Subcutaneous abdominal adipose tissue (tissue), 5 donors: ENCODE measurements around the gene CLASRP.
A peak's percentile ranks its signal among the peaks of the same experiment; 100 is the strongest.
"Not testable (repeated sequence)": the region's sequence is repeated elsewhere in the genome, so short reads cannot be mapped to it uniquely, and the experiment has no call there.

Experiments
- H3K27ac ChIP-seq: one replicate; pipeline ENCODE4 v1.7.0; 2013; ENCODE audit warnings: low read depth, mild to moderate bottlenecking, inconsistent platforms, low read length, moderate library complexity
- H3K27me3 ChIP-seq, 5 donors: one replicate each; pipeline ENCODE4 v1.7.0; 2013; ENCODE audit warnings: low read length in 5 of 5, inconsistent platforms in 1 of 5; ENCODE audit not compliant: control insufficient read depth in 5 of 5, insufficient read depth in 4 of 5
- H3K36me3 ChIP-seq, 5 donors: one replicate each; pipeline ENCODE4 v1.7.0; 2013; ENCODE audit warnings: low read length in 5 of 5; ENCODE audit not compliant: control insufficient read depth in 5 of 5, insufficient read depth in 5 of 5
- H3K4me1 ChIP-seq, 5 donors: one replicate each; pipeline ENCODE4 v1.7.0; 2013; ENCODE audit warnings: low read length in 5 of 5, mild to moderate bottlenecking in 3 of 5, moderate library complexity in 1 of 5; ENCODE audit not compliant: control insufficient read depth in 5 of 5, insufficient read depth in 5 of 5
- H3K4me3 ChIP-seq, 5 donors: one replicate each; pipeline ENCODE4 v1.7.0; 2013; ENCODE audit warnings: low read length in 5 of 5, low read depth in 1 of 5
- H3K9ac ChIP-seq, 5 donors: one replicate each; pipeline ENCODE4 v1.7.0; 2013; ENCODE audit warnings: low read length in 5 of 5, mild to moderate bottlenecking in 4 of 5, moderate library complexity in 3 of 5
- H3K9me3 ChIP-seq, 5 donors: one replicate each; pipeline ENCODE4 v1.7.0; 2013; ENCODE audit warnings: low read length in 5 of 5; ENCODE audit not compliant: control insufficient read depth in 5 of 5
- donor health status: healthy.
- donor health status: healthy.
- donor health status: healthy.
- donor health status: healthy.
- donor health status: healthy.

CLASRP gene

DNA sequence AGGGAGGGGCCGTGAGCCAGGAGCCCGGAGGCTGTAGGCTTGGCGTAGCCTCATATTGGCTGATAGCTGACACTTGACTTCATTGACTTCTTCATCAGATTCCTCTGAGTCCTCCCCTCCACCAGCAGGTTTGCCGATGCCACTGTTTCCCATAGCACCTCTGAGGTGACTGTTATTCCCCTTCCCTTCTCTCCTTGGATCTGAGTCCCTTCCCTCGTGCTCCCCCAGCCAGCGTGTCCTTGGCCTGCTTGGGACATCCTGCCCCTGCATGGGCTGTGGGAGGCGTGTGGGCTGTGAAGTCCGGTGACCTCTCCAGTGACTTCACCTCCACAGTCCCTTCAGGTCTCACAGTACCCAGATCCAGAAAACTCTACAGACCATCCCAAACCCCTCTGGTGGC is 63.0 kb downstream of the CLASRP start:
- H3K4me1 ChIP-seq = peaks cover 0 to 51% (median 28%) of the 10 kb centered on the region in 5 donors
- peak overlapping the region in 1 of 5 donors; percentile 26 for H3K9ac ChIP-seq
- H3K27me3 ChIP-seq = no peaks in the 10 kb centered on the region
- peaks cover 0 to 2% (median 0%) of the 10 kb centered on the region in 5 donors for H3K36me3 ChIP-seq
- no peak overlapping the region for H3K27ac ChIP-seq
- H3K9me3 ChIP-seq = no peaks in the 10 kb centered on the region
- H3K4me3 ChIP-seq = no peak overlapping the region

DNA sequence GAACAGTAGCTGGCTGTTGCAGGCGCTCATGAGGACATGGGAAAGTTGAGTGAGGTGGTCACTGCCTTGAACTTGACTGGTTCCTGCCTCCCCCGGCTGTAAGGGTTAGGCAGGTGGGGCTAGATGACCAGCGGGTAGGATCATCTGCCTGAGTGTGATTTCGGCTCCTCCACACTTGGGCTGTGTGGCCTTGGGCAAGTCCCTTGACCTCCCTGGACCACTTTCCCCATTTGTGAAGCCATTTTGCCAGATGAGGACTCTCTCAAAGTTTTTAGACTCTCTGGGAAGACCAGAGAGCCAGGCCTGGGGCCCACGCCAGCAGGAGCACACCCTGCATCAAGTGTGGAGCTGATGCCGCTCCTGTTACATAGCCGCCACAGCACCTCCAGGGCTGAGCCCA is 63.6 kb downstream of the CLASRP start:
- Histone ChIP-seq H3K27me3 (no peaks in the 10 kb centered on the region), H3K36me3 (peaks cover 0 to 2% (median 0%) of the 10 kb centered on the region in 5 donors), H3K9ac (no peak overlapping the region), H3K9me3 (no peaks in the 10 kb centered on the region), H3K27ac (no peak overlapping the region), H3K4me1 (peaks cover 0 to 45% (median 28%) of the 10 kb centered on the region in 5 donors), H3K4me3 (no peak overlapping the region)

- Histone ChIP-seq H3K9ac (no peak overlapping the region), H3K27me3 (no peaks in the 10 kb centered on the region), H3K36me3 (peaks cover 0 to 2% (median 0%) of the 10 kb centered on the region in 5 donors), H3K9me3 (no peaks in the 10 kb centered on the region), H3K27ac (no peak overlapping the region), H3K4me1 (peaks cover 0 to 38% (median 21%) of the 10 kb centered on the region in 5 donors), H3K4me3 (no peak overlapping the region)
Observed at GRCh38 chr19:45103156-45103507, 64.3 kb downstream of the CLASRP start.

GRCh38 chr19:45103508-45104319 is 64.9 kb downstream of the CLASRP start:
- Histone ChIP-seq H3K9me3 (no peaks in the 10 kb centered on the region), H3K27ac (no peak overlapping the region), H3K27me3 (no peaks in the 10 kb centered on the region), H3K9ac (peak overlapping the region in 1 of 5 donors; percentile 26), H3K4me1 (peaks cover 0 to 32% (median 15%) of the 10 kb centered on the region in 5 donors), H3K4me3 (no peak overlapping the region), H3K36me3 (peaks cover 0 to 2% (median 0%) of the 10 kb centered on the region in 5 donors)

GRCh38 chr19:45104658-45105349 is 66.0 kb downstream of the CLASRP start:
- H3K9ac ChIP-seq = no peak overlapping the region
- H3K9me3 ChIP-seq = no peaks in the 10 kb centered on the region
- no peaks in the 10 kb centered on the region for H3K27me3 ChIP-seq
- no peak overlapping the region for H3K4me3 ChIP-seq
- H3K4me1 ChIP-seq = peaks cover 0 to 24% (median 12%) of the 10 kb centered on the region in 5 donors
- no peak overlapping the region for H3K27ac ChIP-seq
- peaks cover 0 to 2% (median 0%) of the 10 kb centered on the region in 5 donors for H3K36me3 ChIP-seq

GRCh38 chr19:45106363-45106762 is 67.5 kb downstream of the CLASRP start:
- not testable (repeated sequence) for H3K9ac ChIP-seq, H3K36me3 ChIP-seq, H3K27me3 ChIP-seq, H3K9me3 ChIP-seq, H3K4me3 ChIP-seq, H3K27ac ChIP-seq
- H3K4me1 ChIP-seq = peaks cover 0 to 13% (median 12%) of the 10 kb centered on the region in 5 donors

DNA sequence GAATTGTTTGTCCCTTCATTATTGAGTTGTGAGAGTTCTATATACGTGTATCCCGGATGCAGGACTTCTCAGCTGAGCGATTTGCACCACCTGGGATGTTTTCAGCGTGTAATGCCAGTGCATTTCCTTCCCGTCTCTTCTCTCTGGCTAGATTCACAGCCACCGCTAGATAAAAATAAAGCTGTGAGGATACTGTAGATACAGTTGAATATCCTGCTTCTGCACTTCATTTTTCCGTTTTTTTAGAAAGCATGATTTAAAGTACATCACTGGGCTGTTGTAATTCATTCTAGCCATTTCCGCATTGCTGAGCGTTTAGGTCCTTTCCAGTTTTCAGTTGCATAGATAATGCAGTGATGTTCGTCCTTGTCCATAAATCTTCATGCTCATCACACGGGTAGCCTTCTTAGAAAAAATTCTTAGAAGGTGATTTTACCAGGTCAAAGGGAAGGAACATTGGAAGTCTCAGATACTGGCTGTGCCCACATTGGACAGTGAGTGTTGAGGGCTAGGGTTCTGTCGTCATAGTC is 68.8 kb downstream of the CLASRP start:
- H3K27ac ChIP-seq = no peak overlapping the region
- H3K9me3 ChIP-seq = no peaks in the 10 kb centered on the region
- H3K4me3 ChIP-seq = no peak overlapping the region
- H3K4me1 ChIP-seq = peaks cover 0 to 13% (median 11%) of the 10 kb centered on the region in 5 donors
- H3K9ac ChIP-seq = no peak overlapping the region
- H3K36me3 ChIP-seq = no peaks in the 10 kb centered on the region
- H3K27me3 ChIP-seq = no peaks in the 10 kb centered on the region

DNA sequence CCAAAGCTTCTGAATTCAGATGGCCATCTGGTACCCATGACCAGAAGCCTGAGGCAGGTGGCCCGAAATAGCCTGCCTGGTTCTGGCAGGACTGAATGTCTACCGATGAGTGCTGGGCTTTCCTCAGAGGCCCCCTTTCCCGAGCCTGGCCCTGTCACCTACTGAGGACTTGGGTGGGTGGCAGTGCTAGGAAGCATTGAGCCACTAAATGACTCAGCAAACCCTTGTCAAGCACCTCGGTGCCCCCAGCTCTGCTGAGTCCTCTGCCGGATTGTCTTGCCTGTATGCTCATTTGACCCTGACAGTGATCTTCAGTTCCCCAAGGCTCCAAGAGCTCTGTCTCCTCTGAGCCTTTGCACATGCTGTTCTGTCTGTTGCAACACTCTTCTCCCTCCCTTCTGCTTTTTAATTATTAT is 72.0 kb downstream of the CLASRP start:
- H3K9ac ChIP-seq = no peak overlapping the region
- no peaks in the 10 kb centered on the region for H3K9me3 ChIP-seq
- no peaks in the 10 kb centered on the region for H3K27me3 ChIP-seq
- peaks cover 0 to 3% (median 0%) of the 10 kb centered on the region in 5 donors for H3K4me1 ChIP-seq
- no peak overlapping the region for H3K27ac ChIP-seq
- H3K4me3 ChIP-seq = no peak overlapping the region
- H3K36me3 ChIP-seq = no peaks in the 10 kb centered on the region

DNA sequence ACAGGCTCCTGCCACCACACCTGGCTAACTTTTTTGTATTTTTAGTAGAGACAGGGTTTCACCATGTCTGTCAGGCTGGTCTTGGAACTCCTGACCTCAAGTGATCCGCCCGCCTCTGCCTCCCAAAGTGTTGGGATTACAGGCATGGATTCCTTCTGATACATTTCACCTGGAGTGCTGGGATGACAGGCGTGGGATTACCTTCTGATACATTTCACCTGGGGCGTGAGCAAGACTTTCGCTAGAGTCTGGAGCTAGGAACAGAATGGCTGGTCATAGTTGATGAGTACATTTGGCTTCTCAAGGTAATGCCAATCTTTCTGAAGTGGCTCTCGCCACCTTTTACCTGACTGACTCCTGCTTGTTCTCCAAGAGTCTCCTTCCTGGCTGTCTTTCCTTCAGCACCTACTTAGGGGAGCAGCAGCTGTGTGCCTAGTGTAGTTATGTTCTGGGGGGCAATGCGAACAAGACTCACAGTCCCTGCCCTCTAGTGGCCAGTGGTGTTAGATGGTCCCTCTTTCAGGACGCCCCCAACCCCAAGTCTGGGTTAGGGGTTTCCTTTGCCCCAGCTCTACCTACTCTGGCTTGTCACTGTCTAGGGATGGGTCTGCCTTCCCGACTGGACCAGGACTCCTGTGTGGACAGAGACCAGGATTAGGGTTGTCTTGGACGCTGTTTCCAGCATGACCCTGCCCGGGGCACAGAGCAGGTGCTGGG is 73.4 kb downstream of the CLASRP start:
- Histone ChIP-seq H3K4me1 (peaks cover 0 to 5% (median 1%) of the 10 kb centered on the region in 5 donors), H3K36me3 (no peaks in the 10 kb centered on the region), H3K9ac (no peak overlapping the region), H3K27ac (no peak overlapping the region), H3K4me3 (no peak overlapping the region), H3K27me3 (no peaks in the 10 kb centered on the region), H3K9me3 (no peaks in the 10 kb centered on the region)
